ENCODE measurements around the gene C19orf25.
A peak's percentile ranks its signal among the peaks of the same experiment; 100 is the strongest.
"Not testable (repeated sequence)": the region's sequence is repeated elsewhere in the genome, so short reads cannot be mapped to it uniquely, and the experiment has no call there.

The C19orf25 gene

DNA sequence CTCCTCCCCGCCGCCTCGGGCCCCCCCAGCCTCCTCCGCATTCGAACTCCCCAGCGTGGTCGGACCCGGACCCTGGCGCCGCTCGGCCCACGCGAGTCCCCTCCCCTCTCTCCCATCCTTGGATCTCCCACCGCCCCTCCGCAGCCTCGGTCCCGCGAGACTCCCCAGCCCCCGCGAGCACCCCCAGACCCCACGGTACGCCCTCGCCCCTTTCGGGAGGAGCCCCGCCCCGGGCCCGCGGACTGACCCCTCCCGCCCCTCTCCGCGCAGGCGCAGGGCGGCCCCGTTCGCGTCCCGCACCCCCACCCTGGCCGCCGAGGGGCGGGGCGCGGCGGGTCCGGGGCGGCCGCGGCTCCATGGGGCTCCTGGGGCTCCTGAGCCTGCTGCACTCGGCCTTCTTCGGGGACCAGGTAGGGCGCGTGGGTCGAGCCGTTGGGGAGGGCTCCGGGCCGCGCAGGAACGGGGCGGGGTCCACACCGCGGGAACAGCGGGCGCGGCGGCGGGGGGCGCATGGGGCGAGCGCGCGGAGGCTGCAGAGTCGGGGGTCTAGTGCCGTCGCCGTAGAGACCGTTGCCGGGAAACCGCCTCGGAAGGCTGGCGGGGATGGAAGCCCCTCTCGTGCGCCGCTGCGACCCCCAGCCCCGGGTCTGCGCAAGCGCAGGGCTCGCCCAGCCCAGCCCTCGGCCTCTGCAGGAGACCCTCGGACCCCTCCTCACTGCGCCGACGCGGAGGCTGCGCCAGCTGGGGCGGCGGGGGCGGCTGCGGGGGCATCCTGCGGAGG lies 32.9 kb downstream of the C19orf25 start:
- FAIRE-seq = no peak

- no peak for FAIRE-seq
These were observed 33.7 kb downstream of the C19orf25 start for GRCh38 chr19:1445185-1445931.

- no peak for FAIRE-seq
These were observed 37.2 kb downstream of the C19orf25 start for GRCh38 chr19:1441677-1442438.

DNA sequence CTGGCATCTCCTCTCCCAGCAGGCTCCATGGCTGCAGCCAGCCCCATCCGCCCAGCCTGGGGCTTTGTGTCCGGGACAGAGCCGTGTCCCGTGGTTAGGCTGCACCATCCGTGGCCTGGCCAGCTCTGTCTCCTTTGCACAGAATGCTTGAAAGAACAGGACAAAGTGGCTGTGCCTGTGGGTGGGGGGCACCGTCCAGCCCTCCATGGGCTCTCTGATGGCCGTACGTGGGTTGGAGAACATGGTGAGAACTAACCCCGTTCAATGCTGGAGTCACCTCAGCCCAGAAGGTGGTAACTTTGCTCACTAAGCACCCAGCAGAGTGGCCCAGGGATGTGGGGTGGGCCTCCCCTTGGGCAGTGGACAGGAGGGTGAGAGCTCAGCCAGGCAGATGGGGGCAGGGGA lies 38.0 kb downstream of the C19orf25 start:
- no peak for FAIRE-seq

GRCh38 chr19:1440418-1440801 lies 38.6 kb downstream of the C19orf25 start:
- FAIRE-seq = no peak

- FAIRE-seq = not testable (repeated sequence)
These were observed 39.2 kb downstream of the C19orf25 start for GRCh38 chr19:1439525-1440417.

DNA sequence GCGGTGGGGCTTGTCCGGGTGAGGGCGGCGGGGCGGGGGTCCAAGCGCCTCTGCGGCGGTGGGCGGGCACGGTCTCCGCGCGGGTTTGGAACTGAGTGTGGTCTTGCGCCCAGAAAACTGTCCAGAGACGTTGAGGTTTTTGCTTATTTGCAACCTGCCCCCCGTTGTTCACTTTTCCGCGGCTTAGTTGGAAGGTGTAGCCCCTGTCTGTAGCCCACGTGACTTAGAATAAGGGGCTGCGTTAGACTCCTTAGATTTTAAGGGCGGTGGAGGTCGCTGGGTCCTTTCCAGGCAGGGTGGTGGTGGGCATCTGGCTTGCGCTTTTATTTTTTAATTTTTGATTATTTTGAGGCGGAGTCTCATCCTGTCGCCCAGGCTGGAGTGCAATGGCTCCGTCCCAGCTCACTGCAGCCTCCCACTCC lies 40.1 kb downstream of the C19orf25 start:
- no peak for FAIRE-seq

DNA sequence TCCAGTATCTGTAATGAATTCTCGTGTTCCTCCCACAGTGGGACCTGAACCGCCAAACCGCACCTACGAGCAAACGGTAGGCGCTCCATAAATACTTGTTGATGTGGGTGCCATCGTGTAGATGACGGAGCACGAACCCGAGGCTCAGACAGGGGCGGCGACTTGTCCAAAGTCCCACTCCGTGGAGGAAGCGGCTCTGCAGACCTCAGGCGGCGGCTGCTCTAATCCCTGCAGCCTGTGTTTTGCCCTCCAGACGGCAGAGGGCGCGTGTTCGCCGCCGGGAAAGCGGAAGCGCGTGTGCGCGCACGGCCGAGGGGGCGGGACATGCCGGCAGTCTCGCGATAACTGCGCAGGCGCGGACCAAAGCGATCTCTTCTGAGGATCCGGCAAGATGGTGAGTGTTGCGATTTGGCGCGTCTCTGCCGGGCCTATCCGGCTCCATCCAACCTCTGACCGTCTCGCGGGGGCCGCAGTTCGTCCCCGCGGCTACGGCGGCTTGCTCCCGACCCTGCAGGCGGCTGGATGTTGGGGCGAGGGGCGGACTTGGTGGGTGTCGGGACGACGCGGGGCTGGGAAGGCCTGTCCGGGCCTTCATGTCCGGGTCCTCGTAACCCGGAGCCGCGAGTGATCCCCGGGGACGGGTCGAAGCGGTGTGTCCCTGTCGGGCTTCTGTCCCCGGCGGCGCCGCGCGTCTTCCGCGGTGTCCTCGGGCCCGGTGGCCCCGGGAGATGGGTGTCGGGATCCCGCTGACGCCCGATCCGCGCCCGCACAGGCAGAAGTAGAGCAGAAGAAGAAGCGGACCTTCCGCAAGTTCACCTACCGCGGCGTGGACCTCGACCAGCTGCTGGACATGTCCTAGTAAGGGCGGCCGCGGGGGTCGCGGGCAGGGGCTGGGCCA lies 40.7 kb downstream of the C19orf25 start, which contains the start of gene RPS15:
TSS of gene RPS15 (plus strand) at position 362 of the 898 bp plus-strand sequence. CDS start at position 392, 30 bp downstream.
- peak; percentile 37 for FAIRE-seq

DNA sequence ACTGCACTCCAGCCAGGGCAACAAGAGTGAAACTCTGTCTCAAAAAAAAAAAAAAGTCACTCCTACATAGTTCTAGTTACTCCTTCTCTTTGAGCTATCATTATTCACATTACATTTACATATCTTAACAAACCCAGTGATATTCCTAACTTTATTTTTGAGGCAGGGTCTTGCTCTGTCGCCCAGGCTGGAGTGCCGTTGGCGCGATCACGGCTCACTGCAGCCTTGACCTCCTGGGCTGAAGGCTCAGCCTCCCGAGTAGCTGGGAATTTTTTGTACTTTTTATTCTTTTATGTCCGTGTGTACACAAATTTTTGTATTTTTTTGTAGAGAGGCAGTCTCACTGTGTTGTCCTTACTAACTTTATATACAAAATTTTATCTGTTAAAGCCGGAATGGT lies 41.4 kb downstream of the C19orf25 start:
- FAIRE-seq = no peak

DNA sequence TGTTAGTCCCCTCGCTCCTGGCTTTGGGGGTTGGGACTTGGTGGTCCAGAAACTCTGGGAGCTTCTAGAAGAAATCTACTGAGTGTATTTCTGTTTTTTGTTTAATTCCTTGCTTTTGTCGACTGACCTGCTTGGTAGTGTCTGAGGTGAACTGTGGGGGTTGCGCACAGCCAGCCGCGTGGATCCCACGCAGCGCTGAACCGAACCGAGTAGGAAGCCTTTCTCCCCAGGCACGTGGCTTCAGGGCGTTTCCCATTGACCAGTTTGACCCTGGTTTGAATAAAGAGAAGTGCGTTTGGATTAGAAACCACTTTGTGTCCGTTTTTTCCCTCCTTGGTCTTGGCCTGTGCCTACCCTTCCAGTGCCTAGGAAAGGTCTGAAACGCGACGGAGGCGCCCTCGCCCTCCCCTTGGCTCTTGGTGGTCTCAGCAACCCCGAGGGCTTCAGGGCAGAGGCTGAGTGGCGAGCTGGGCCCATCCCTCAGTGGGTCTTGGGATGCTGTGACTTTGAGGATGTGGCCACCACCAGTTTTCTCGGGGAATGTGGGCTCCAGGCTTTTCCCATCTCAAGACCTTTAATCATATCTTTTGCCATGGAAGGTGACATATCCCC lies 43.5 kb downstream of the C19orf25 start:
- FAIRE-seq = no peak

DNA sequence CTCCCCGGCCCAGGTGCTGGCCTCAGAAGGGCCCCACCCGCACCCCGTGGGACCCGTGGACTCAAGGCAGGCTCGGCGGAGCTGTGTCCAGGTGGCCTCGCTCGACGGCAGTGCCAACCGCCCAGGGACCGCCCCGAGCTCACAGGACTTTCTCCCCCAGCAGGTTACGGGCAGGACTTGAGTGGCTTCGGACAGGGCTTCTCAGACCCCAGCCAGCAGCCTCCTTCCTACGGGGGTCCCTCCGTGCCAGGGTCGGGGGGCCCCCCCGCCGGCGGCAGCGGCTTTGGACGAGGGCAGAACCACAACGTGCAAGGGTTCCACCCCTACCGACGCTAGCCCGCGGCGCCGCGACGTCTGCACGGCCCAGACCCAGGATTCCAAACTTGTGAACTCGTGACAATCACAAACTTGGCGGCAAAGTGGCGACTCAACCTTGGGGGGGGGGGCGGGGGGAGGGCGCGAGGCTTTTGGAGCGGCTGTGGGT lies 44.4 kb downstream of the C19orf25 start:
- no peak for FAIRE-seq

DNA sequence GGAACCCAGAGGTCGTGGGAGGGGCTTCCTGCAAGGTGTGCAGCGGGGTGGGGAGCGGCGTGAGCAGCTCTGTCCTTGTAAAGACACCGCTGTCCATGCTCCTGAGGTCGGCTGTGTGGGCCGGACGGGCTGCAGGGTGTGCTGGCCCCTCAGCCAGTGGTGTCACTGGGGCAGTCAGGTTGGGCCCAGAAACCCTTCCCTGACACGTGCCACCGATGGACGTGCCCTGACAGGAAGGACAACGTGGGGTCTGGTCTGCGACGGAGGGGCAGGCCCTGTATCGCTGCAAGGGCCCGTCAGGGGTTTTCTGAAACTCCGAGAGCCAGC lies 45.0 kb downstream of the C19orf25 start:
- FAIRE-seq = no peak

GRCh38 chr19:1433119-1434039 lies 45.6 kb downstream of the C19orf25 start:
- no peak for FAIRE-seq

- FAIRE-seq = no peak
These were observed 46.5 kb downstream of the C19orf25 start for GRCh38 chr19:1432507-1432887.

GRCh38 chr19:1431759-1432506 lies 47.1 kb downstream of the C19orf25 start:
- FAIRE-seq = no peak

DNA sequence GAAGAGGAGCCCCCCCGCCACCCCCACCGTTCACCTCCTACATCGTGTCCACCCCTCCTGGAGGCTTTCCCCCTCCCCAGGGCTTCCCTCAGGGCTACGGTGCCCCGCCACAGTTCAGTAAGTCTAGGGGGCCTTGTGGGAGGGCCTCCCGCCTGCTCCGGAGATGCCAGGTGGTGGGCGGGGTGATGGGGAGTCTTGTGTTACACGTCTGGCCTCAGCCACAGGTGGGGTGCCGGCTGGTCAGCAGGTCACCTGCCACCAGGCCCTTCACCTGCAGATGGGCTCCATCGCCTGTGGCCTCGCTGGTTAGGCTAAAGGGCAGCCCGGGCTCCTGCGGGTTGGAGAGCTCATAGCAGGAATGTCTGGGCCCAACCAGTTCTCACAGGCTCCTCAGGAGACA lies 48.8 kb downstream of the C19orf25 start:
- no peak for FAIRE-seq

- no peak for FAIRE-seq
These were observed 49.3 kb downstream of the C19orf25 start for GRCh38 chr19:1429750-1430149.

DNA sequence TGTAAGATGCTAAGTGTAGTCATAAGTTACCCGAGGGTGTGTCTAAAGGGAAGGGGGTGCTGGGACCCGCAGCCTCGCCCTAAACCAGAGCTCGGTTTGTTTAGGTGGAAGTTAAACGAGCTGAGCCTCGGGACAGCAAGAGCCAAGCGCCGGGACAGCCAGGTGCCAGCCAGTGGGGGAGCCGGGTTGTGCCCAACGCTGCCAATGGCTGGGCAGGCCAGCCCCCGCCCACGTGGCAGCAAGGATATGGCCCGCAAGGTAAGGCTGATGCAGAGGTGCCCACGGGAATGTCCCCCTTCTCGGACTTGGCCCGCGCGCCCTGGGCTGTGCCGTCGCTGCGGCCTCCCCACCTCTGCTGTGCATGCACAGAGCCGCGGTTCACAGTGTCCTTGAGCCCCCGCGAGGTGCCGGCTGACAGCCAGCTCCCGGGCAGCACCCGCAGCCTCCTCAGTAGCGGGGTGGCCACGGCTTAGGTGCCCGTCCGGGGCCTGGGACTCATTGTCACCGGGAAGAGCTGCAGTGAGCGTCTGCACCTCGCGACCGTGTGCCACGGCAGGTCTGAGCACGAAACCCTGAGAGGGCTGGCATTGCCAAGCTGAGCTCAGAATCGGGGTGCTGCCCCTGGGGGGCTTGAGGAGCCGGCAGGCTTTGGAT lies 50.1 kb downstream of the C19orf25 start:
- no peak for FAIRE-seq
